BLaER1 (cell line): Measurements from ENCODE around the gene NCOA5.

Experiments used
- H3K27ac ChIP-seq: shearing (Covaris generic); formaldehyde crosslinking; 2 replicates; pipeline ENCODE4 v1.8.1; 2022
- H3K27me3 ChIP-seq: shearing (Covaris generic); formaldehyde crosslinking; 2 replicates; pipeline ENCODE4 v1.8.1; 2022
- H3K36me3 ChIP-seq: shearing (Covaris generic); formaldehyde crosslinking; 2 replicates; pipeline ENCODE4 v1.8.1; 2022
- H3K4me1 ChIP-seq: shearing (Covaris generic); formaldehyde crosslinking; 2 replicates; pipeline ENCODE4 v1.8.1; 2022
- H3K4me2 ChIP-seq: shearing (Covaris generic); formaldehyde crosslinking; 2 replicates; pipeline ENCODE4 v1.8.1; 2022
- H3K4me3 ChIP-seq: shearing (Covaris generic); formaldehyde crosslinking; 2 replicates; pipeline ENCODE4 v1.8.1; 2022
- H3K9ac ChIP-seq: shearing (Covaris generic); formaldehyde crosslinking; 2 replicates; pipeline ENCODE4 v1.8.1; 2022
- H3K9me3 ChIP-seq: shearing (Covaris generic); formaldehyde crosslinking; 2 replicates; pipeline ENCODE4 v1.8.1; 2022
- H4K20me1 ChIP-seq: shearing (Covaris generic); formaldehyde crosslinking; 2 replicates; pipeline ENCODE4 v1.8.1; 2022
- Cebpa-rat ChIP-seq: shearing (Covaris generic); IDR thresholded peaks from 2 replicates; pipeline ENCODE4 v1.8.1; 2022

NCOA5 gene

DNA sequence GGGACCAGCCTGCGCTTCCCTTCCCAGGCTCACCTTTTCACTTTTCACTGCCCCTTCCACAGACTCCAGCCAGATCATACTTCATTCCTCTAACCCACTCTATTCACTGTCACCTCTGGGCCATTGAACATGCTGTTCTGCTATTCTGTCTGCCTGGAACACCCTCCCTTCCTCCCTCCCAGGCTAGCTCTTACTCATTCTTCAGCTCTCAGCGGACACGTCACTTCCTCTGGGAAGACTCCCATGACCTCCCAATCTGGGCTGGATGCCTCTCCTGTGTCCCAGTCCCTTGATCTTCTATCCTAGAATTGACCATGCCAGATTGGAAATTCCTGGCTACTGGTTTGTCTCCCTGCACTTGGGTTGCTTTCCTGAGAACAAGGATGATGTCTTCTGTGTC lies 55.7 kb downstream of the NCOA5 start:
- H4K20me1 ChIP-seq: peaks cover 83% of the 10 kb centered on the region
- TF ChIP-seq Cebpa-rat: no peak
- peaks cover 42% of the 10 kb centered on the region for H3K27me3 ChIP-seq

DNA sequence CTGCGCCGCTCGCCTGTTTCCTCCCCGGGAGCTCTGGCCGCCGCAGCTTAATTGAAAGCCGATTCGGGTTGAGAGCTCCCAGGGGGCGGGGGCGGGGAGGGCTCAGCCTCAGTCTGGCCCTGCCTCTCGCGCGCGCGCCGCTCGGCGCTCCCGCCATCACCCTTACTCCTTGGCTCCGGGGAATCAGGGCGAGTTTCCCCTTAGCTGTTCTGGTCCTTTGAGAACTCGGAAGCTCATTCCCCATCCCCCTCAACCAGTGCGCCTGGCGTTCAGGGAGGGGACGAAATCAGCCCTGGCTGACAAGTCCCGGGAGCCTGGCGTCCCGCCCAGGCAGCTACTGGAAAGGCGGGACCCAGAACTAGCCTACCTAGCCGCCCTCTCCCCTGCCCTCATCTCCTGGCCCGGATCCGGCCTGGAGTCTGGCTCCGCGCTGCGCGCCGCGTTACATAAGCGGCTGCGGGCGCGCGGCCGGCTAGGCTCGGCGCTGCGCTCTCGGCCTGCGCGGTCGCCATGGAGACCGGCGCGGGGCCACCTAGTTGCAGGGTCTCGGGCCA lies 58.0 kb downstream of the NCOA5 start:
- Histone ChIP-seq H3K27me3 (peaks cover 42% of the 10 kb centered on the region), H3K36me3 (no peaks in the 10 kb centered on the region), H3K4me1 (peaks cover 6% of the 10 kb centered on the region; the same call in 1 of the 2 replicates), H3K4me3 (no peak overlapping the region), H3K4me2 (peak overlapping the region; percentile 17), H3K9ac (no peak overlapping the region), H3K27ac (no peak overlapping the region), H4K20me1 (peaks cover 90% of the 10 kb centered on the region), H3K9me3 (no peaks in the 10 kb centered on the region)
- no peak for TF ChIP-seq Cebpa-rat

More for the DNA sequence above, 55.7 kb downstream of the NCOA5 start:
- Histone ChIP-seq H3K9ac (no peak overlapping the region), H3K4me1 (peaks cover 6% of the 10 kb centered on the region; the same call in 1 of the 2 replicates), H3K27ac (no peak overlapping the region), H3K4me3 (no peak overlapping the region), H3K9me3 (no peaks in the 10 kb centered on the region), H3K36me3 (no peaks in the 10 kb centered on the region), H3K4me2 (no peak overlapping the region)

DNA sequence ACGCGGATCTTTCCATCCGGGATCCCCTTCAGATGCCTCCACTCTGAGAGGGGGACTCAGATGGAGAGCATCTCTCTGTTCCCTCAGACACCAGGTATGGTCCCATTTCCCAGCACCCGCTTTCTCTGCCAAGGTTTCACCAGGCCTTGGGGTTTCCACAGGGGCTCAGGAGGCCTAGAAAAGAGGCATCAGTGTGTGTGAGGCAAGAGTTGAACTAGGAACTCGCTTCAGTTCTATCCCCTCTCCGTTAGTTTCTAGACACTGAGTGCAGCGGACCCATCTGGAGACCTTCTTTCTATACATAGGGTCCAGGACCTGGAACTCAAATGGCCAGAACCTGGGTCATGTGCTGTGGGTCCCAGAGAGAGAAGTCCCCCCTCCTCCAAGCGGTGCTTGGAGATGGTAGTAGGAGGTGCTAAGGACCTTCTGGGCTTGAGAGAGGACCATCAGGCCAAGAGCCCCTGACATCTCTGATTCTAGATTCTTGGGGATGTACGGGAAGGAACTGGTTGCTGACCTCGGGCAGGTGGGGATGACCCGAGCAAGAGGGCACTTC lies 58.7 kb downstream of the NCOA5 start:
- Histone ChIP-seq H3K4me1 (peaks cover 6% of the 10 kb centered on the region; the same call in 1 of the 2 replicates), H3K4me2 (peak overlapping the region; percentile 17), H3K9me3 (no peaks in the 10 kb centered on the region), H3K9ac (no peak overlapping the region), H3K4me3 (no peak overlapping the region), H3K27ac (no peak overlapping the region), H3K27me3 (peaks cover 42% of the 10 kb centered on the region), H3K36me3 (no peaks in the 10 kb centered on the region), H4K20me1 (peaks cover 90% of the 10 kb centered on the region)
- no peak for TF ChIP-seq Cebpa-rat

DNA sequence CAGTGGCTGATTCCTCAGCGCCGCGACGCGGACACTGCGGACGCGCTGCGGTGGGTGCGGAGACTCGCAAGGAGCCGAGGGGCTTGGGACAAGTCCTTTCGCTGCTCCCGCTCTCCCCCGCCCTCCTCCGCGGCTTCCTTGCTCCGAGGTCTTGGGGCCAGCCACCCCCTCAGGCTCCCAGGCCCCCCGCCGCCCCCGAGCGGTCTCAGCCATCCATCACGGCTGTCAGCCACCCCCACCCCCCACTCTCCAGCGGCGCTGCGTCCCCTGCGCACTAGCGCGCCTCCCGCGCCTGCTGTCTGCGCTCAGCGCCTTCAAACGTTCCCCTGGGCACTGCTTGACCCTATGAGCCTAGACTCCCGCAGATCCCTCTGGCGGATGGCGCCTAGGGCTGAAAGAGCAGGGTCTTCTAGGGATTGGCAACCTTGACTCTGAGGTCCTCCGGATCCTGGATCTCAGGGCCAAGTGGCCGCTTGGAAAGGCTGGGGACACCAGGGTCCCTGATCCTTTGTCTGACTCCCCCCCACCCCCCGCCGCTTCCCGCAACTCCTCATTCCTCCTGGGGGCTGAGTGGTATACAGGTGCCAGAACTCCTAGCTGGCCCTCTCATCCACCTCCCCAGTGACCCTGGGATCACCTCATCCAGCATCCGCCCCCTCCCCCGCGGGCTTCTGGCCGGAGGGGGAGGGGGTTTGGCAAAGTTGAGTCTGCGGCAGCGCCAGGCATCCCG lies 59.3 kb downstream of the NCOA5 start:
- Histone ChIP-seq H4K20me1 (peaks cover 91% of the 10 kb centered on the region), H3K4me3 (no peak overlapping the region), H3K9me3 (no peaks in the 10 kb centered on the region), H3K4me2 (no peak overlapping the region), H3K36me3 (no peaks in the 10 kb centered on the region), H3K4me1 (peaks cover 6% of the 10 kb centered on the region; the same call in 1 of the 2 replicates), H3K27me3 (peaks cover 42% of the 10 kb centered on the region), H3K27ac (no peak overlapping the region), H3K9ac (no peak overlapping the region)
- no peak for TF ChIP-seq Cebpa-rat

DNA sequence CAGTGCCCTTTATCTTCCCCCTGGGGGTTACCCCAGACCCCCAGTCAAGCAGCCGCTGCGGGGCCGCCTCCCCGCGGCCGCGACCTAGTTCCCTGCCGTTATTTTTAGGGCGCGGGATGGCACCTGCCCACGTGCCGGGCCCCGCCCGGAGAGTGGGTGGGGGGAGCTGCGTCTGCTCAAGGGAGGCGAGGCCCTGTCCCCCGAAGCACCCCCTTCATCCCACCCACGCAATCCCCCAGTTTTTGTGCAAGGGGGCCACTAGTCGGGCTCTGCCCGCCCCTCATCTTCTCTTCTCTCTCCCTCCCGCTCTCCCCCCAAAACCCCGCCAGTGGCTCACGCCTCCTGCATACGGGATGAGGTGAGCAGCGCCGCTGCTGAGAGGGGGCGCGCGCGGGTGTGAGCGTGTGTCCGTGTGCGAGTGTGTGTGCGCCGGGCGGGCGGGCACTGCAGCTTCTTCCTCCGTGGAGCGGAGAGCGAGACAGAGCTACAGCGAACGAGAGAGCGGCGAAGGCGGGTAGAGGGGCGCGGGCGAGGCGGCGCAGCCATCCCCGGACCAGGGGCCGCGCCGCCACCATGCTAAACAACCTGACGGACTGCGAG lies 60.9 kb downstream of the NCOA5 start, which contains the start of gene SLC12A5:
Gene SLC12A5, plus strand, starts transcription at position 444 of the 600 bp plus-strand sequence. Its CDS starts 130 bp downstream, at position 574.
- Histone ChIP-seq H3K4me3 (no peak within 1 kb of the TSS), H3K27ac (no peak within 1 kb of the TSS), H3K27me3 (peaks cover 42% of the 10 kb centered on the region), H4K20me1 (peaks cover 95% of the 10 kb centered on the region), H3K9ac (no peak within 1 kb of the TSS), H3K9me3 (no peaks in the 10 kb centered on the region), H3K4me1 (peaks cover 6% of the 10 kb centered on the region; the same call in 1 of the 2 replicates), H3K36me3 (no peaks in the 10 kb centered on the region), H3K4me2 (no peak within 1 kb of the TSS)
- no peak for TF ChIP-seq Cebpa-rat

DNA sequence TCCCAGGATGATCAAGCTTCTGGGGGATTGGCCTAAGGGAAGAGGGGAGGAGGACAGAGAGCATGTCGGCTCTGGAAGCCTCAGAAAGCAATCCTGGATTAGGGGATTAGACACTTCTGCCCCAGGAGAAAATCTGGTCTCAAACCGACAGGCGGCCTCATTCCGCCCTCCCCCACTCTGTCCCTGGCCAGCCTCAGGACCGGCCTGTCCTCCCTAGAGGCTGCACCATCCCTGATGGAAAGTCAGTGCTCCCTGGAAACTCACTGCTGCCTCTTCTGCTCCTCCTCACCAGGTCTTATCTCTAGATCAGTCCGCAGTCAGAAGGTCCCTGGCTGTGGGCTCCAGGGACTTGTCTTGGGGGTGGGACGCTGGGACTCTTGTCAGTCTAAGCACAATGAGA lies 61.7 kb downstream of the NCOA5 start:
- Histone ChIP-seq H3K27ac (no peak overlapping the region), H3K4me3 (no peak overlapping the region), H3K9ac (no peak overlapping the region), H3K4me1 (peaks cover 6% of the 10 kb centered on the region; the same call in 1 of the 2 replicates), H4K20me1 (peaks cover 95% of the 10 kb centered on the region), H3K36me3 (no peaks in the 10 kb centered on the region), H3K4me2 (no peak overlapping the region), H3K9me3 (no peaks in the 10 kb centered on the region), H3K27me3 (peaks cover 36% of the 10 kb centered on the region)
- no peak for TF ChIP-seq Cebpa-rat

DNA sequence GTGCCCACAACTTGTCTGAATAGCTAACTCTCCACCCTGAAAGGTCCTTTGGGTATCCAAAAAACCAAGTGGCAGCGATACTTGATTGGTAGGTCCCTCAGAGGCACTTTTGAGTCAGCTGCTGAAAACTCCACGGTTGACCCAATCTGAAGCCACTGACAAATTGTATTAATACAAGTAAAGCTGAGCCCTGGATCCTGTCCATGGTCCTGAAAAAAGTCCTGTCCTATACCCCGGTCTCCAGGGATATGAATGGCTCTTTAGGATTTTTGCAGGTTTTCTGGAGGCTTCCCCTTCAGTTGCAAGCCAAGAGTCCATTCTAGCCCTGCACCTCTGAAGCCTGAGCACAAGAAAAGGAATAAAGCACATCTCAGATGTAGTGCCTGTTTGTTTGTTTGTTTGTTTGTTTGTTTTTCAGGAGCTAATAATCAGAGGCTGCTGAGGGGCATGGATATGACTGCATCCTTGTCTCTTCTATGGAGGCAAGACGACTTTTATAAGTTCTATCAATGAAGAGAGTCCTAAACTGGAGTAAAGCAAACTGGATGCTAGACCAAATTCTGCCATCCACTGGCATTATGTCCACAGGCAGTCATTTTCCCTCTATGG lies 62.4 kb downstream of the NCOA5 start:
- no peaks in the 10 kb centered on the region for H3K9me3 ChIP-seq

DNA sequence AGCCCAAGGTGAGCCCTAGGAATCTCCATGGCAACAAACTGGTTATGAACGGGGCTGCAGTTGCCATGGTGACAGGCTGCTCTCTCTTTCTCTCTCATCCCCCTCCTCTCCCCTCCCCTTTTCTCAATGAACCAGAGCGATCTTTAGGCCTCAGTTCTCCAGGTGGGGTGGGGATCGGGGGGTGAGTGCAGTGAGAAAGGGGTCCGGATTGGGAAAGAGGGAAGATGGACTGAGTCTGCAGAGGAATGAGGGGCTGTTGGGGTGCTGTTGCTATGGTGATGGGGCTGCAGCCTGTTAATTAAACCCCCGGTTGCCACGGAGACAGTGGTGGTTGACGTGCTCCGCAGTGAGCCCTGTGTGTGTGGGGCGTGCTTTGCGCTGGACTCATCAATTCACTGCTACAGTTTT lies 64.4 kb downstream of the NCOA5 start:
- TF ChIP-seq Cebpa-rat: no peak
- H4K20me1 ChIP-seq: peaks cover 70% of the 10 kb centered on the region
- H3K27me3 ChIP-seq: peaks cover 9% of the 10 kb centered on the region
- H3K27ac ChIP-seq: no peak overlapping the region
- H3K4me3 ChIP-seq: no peak overlapping the region
- H3K4me2 ChIP-seq: no peak overlapping the region
- no peaks in the 10 kb centered on the region for H3K9me3 ChIP-seq
- no peak overlapping the region for H3K9ac ChIP-seq
- no peaks in the 10 kb centered on the region for H3K36me3 ChIP-seq
- H3K4me1 ChIP-seq: peaks cover 15% of the 10 kb centered on the region

More for the DNA sequence above, 62.4 kb downstream of the NCOA5 start:
- Histone ChIP-seq H3K4me1 (peaks cover 9% of the 10 kb centered on the region), H4K20me1 (peaks cover 89% of the 10 kb centered on the region), H3K4me2 (no peak overlapping the region), H3K27me3 (peaks cover 29% of the 10 kb centered on the region), H3K27ac (no peak overlapping the region), H3K4me3 (no peak overlapping the region), H3K36me3 (no peaks in the 10 kb centered on the region), H3K9ac (no peak overlapping the region)
- TF ChIP-seq Cebpa-rat: no peak

DNA sequence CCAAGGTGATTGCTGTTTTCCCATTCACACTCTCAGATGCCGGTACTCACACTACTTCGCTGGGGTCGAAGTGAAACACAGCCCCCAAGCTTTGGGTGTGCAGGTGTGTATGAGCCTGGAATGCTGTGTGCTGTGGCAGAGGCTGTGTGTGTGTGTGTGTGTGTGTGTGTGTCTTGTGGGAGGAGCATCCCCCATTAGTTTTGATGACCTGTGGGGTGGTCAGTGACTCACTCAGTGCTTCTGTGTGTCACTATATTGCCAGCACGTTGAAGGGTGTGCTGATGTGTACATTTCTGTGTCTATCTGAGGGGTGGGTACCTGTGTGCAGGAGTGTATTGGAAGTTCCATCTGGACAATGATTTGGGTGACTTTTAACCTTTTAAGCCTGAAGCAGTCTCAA lies 65.8 kb downstream of the NCOA5 start:
- no peaks in the 10 kb centered on the region for H3K9me3 ChIP-seq
- no peak overlapping the region for H3K4me2 ChIP-seq
- H3K27me3 ChIP-seq: no peaks in the 10 kb centered on the region
- H3K27ac ChIP-seq: no peak overlapping the region
- no peak overlapping the region for H3K9ac ChIP-seq
- peaks cover 28% of the 10 kb centered on the region for H3K4me1 ChIP-seq
- peaks cover 61% of the 10 kb centered on the region for H4K20me1 ChIP-seq
- no peak for TF ChIP-seq Cebpa-rat
- no peak overlapping the region for H3K4me3 ChIP-seq
- no peaks in the 10 kb centered on the region for H3K36me3 ChIP-seq
